NOMO-1 treated with DMSO at 0.1 percent for 48 hours (cell line): ENCODE measurements around the gene PAQR8.

ENCODE experiments used
- DNase-seq: peaks from one replicate; lab custom pipeline; 2025; ENCODE audit not compliant: unreplicated experiment; lab: John Stamatoyannopoulos, UW

PAQR8 gene

GRCh38 chr6:52347818-52348217 lies 14.1 kb upstream of the PAQR8 start:
- DNase-seq = no peak

GRCh38 chr6:52351879-52352238 lies 10.1 kb upstream of the PAQR8 start:
- no peak for DNase-seq

- DNase-seq = peak; percentile 99
Observed at GRCh38 chr6:52352239-52353018, 9.5 kb upstream of the PAQR8 start.

- DNase-seq = no peak
Observed at GRCh38 chr6:52356017-52356416, 5.9 kb upstream of the PAQR8 start.

- DNase-seq = no peak
Observed at GRCh38 chr6:52359403-52359802, 2.5 kb upstream of the PAQR8 start.

- DNase-seq = no peak
Observed at GRCh38 chr6:52360028-52360427, 1.9 kb upstream of the PAQR8 start.

- DNase-seq = peak; percentile 14
Observed at GRCh38 chr6:52360601-52361413, 1.1 kb upstream of the PAQR8 start.

GRCh38 chr6:52361414-52361944 lies 472 bp upstream of the PAQR8 start:
- DNase-seq = peak; percentile 61

GRCh38 chr6:52362443-52363227 lies 684 bp downstream of the PAQR8 start:
- no peak for DNase-seq

- no peak for DNase-seq
Observed at GRCh38 chr6:52363228-52363867, 1.4 kb downstream of the PAQR8 start.

- no peak for DNase-seq
Observed at GRCh38 chr6:52364480-52365166, 2.7 kb downstream of the PAQR8 start.

GRCh38 chr6:52365317-52365716 lies 3.4 kb downstream of the PAQR8 start:
- no peak for DNase-seq

GRCh38 chr6:52365866-52366540 lies 4.1 kb downstream of the PAQR8 start:
- DNase-seq = no peak

GRCh38 chr6:52368002-52368401 lies 6.1 kb downstream of the PAQR8 start:
- DNase-seq = no peak

GRCh38 chr6:52369234-52369633 lies 7.3 kb downstream of the PAQR8 start:
- DNase-seq = no peak

- peak; percentile 29 for DNase-seq
Observed at GRCh38 chr6:52371656-52372191, 9.8 kb downstream of the PAQR8 start.

GRCh38 chr6:52373151-52373690 lies 11.3 kb downstream of the PAQR8 start:
- no peak for DNase-seq

- DNase-seq = no peak
Observed at GRCh38 chr6:52374247-52374646, 12.3 kb downstream of the PAQR8 start.
